ENCODE data around the gene COL8A2.

COL8A2 gene

GRCh38 chr1:36135330-36135667 lies 10.3 kb upstream of the COL8A2 start:
- DNase-seq = no peak

- peak; percentile 18 for DNase-seq
Observed at GRCh38 chr1:36134505-36135329, 9.7 kb upstream of the COL8A2 start.

GRCh38 chr1:36134031-36134430 lies 9.0 kb upstream of the COL8A2 start:
- no peak for DNase-seq

- no peak for DNase-seq
Observed at GRCh38 chr1:36133484-36133883, 8.5 kb upstream of the COL8A2 start.

- DNase-seq = no peak
Observed at GRCh38 chr1:36132029-36132428, 7.0 kb upstream of the COL8A2 start.

- DNase-seq = no peak
Observed at GRCh38 chr1:36128905-36129206, 3.8 kb upstream of the COL8A2 start.

- DNase-seq = no peak
Observed at GRCh38 chr1:36128126-36128904, 3.3 kb upstream of the COL8A2 start.

GRCh38 chr1:36126797-36127500 lies 1.9 kb upstream of the COL8A2 start:
- DNase-seq = no peak

GRCh38 chr1:36126005-36126716 lies 1.1 kb upstream of the COL8A2 start:
- DNase-seq = no peak

GRCh38 chr1:36124404-36125128 lies 456 bp downstream of the COL8A2 start:
- DNase-seq = no peak

- DNase-seq = no peak
Observed at GRCh38 chr1:36123356-36123755, 1.7 kb downstream of the COL8A2 start.

- no peak for DNase-seq
Observed at GRCh38 chr1:36122062-36123030, 2.7 kb downstream of the COL8A2 start.

GRCh38 chr1:36119456-36119855 lies 5.6 kb downstream of the COL8A2 start:
- no peak for DNase-seq

GRCh38 chr1:36118447-36119204 lies 6.4 kb downstream of the COL8A2 start:
- DNase-seq = no peak

GRCh38 chr1:36116901-36117300 lies 8.1 kb downstream of the COL8A2 start:
- DNase-seq = no peak

- no peak for DNase-seq
Observed at GRCh38 chr1:36115931-36116330, 9.1 kb downstream of the COL8A2 start.

GRCh38 chr1:36115200-36115669 lies 9.8 kb downstream of the COL8A2 start:
- no peak for DNase-seq

- no peak for DNase-seq
Observed at GRCh38 chr1:36114371-36114770, 10.7 kb downstream of the COL8A2 start.

- DNase-seq = no peak
Observed at GRCh38 chr1:36112823-36113222, 12.2 kb downstream of the COL8A2 start.

GRCh38 chr1:36111151-36111550 lies 13.9 kb downstream of the COL8A2 start:
- no peak for DNase-seq

All from stimulated activated CD4-positive, alpha-beta T cell treated with anti-CD3 and anti-CD28 coated beads, Interleukin-4, amount 100 ng/mL, for 24 hours (primary cell).